B cell (primary cell): ENCODE results near the gene FBXL4. TPM values are rescaled to one million over a fixed set of nuclear protein-coding genes. Genes with fewer than 3 reads are reported as not detected.

Experiments used
- ATAC-seq: fragments of 200-7000 bp; cut with Tn5 transposase; one replicate; pipeline ENCODE4 v1.10.0; 2021; ENCODE audit warnings: low read depth, mild to moderate bottlenecking, moderate number of reproducible peaks, moderate library complexity
- CTCF ChIA-PET: fragments of 350-600 bp; sonication (Branson Sonifier 250); formaldehyde crosslinking; loops from one replicate; lab custom pipeline; 2021; ENCODE audit warnings: antibody characterized with exemption, inconsistent platforms; lab: Charles Lee
- POLR2A ChIA-PET: fragments of 350-600 bp; sonication (Branson Sonifier 250); formaldehyde crosslinking; loops from one replicate; lab custom pipeline; 2021; ENCODE audit warnings: antibody characterized with exemption; lab: Charles Lee
- DNase-seq: peaks from one replicate; pipeline ENCODE4 v3.0.0; 2013
- H2AFZ ChIP-seq: 2 replicates; pipeline ENCODE4 v1.6.1; 2012; ENCODE audit warnings: mild to moderate bottlenecking, low read depth, low read length; ENCODE audit not compliant: insufficient read depth, poor library complexity, severe bottlenecking
- H3K27ac ChIP-seq, 2 donors: 1 replicate in 1 of 2; 2 replicates in 1 of 2; pipeline ENCODE4 v1.5.1; 2012 to 2013; ENCODE audit warnings: low read length in 2 of 2, mild to moderate bottlenecking in 2 of 2, moderate library complexity in 1 of 2
- H3K27me3 ChIP-seq, 4 experiments: fragments of 200-600 bp in 1 of 4; sonication (generic) in 1 of 4; replicated peaks in 1 of 4; 1 replicate in 2 of 4; 2 replicates in 2 of 4; pipeline versions ENCODE4 v1.6.1 to v1.7.0; 2013 to 2016; ENCODE audit warnings: low read length in 3 of 4, mild to moderate bottlenecking in 2 of 4, mixed read lengths in 1 of 4, moderate library complexity in 1 of 4; ENCODE audit not compliant: insufficient read depth in 4 of 4, control insufficient read depth in 3 of 4; ENCODE audit errors: control extremely low read depth in 1 of 4
- H3K36me3 ChIP-seq, 2 experiments: replicated peaks in 1 of 2; 1 replicate in 1 of 2; 2 replicates in 1 of 2; pipeline versions ENCODE4 v1.6.1 to v1.7.1; 2013; ENCODE audit warnings: low read length in 1 of 2; ENCODE audit not compliant: insufficient read depth in 2 of 2, control insufficient read depth in 1 of 2; ENCODE audit errors: control extremely low read depth in 1 of 2, extremely low read depth in 1 of 2
- H3K4me1 ChIP-seq, 2 donors: fragments of 200-600 bp in 1 of 2; sonication (generic) in 1 of 2; 1 replicate in 1 of 2; 2 replicates in 1 of 2; pipeline versions ENCODE4 v1.5.1 to v1.6.1; 2013 to 2017; ENCODE audit warnings: low read length in 2 of 2; ENCODE audit not compliant: control insufficient read depth in 2 of 2, insufficient read depth in 2 of 2
- H3K4me2 ChIP-seq: replicated peaks from 2 replicates; pipeline ENCODE3; 2012; ENCODE audit warnings: mild to moderate bottlenecking, low read depth, low read length; ENCODE audit not compliant: poor library complexity, severe bottlenecking
- H3K4me3 ChIP-seq, 5 experiments: fragments of 200-600 bp in 1 of 5; sonication (generic) in 1 of 5; 1 replicate in 3 of 5; 2 replicates in 2 of 5; pipeline versions ENCODE4 v1.5.1 to v1.7.0; 2011 to 2016; ENCODE audit warnings: low read length in 4 of 5, mild to moderate bottlenecking in 4 of 5, low read depth in 2 of 5, control low read depth in 1 of 5, moderate library complexity in 1 of 5; ENCODE audit not compliant: insufficient read depth in 1 of 5; ENCODE audit errors: control extremely low read depth in 1 of 5, extremely low read depth in 1 of 5
- H3K79me2 ChIP-seq: fragments of 200-600 bp; sonication (generic); one replicate; pipeline ENCODE4 v1.6.0; 2016; ENCODE audit warnings: low read length; ENCODE audit not compliant: control insufficient read depth, insufficient read depth
- H3K9ac ChIP-seq: fragments of 200-600 bp; sonication (generic); 2 replicates; pipeline ENCODE4 v1.6.1; 2017; ENCODE audit warnings: mild to moderate bottlenecking, low read length, moderate library complexity
- H3K9me3 ChIP-seq, 3 donors: one replicate each; pipeline versions ENCODE4 v1.6.1 to v1.7.1; 2013; ENCODE audit warnings: low read length in 2 of 3; ENCODE audit not compliant: control insufficient read depth in 2 of 3, insufficient read depth in 1 of 3; ENCODE audit errors: control extremely low read depth in 1 of 3
- H4K20me1 ChIP-seq: 2 replicates; pipeline ENCODE4 v1.6.0; 2012; ENCODE audit warnings: mild to moderate bottlenecking, low read length; ENCODE audit not compliant: insufficient read depth, control insufficient read depth, poor library complexity, severe bottlenecking
- H3K27ac Mint-ChIP-seq: one replicate; pipeline ENCODE4 v1.8.0; 2021; ENCODE audit warnings: mixed read lengths
- H3K27me3 Mint-ChIP-seq: one replicate; pipeline ENCODE4 v1.8.0; 2021; ENCODE audit warnings: mixed read lengths
- H3K4me1 Mint-ChIP-seq: one replicate; pipeline ENCODE4 v1.8.0; 2021; ENCODE audit warnings: mixed read lengths
- H3K4me3 Mint-ChIP-seq: one replicate; pipeline ENCODE4 v1.8.0; 2021; ENCODE audit warnings: mixed read lengths
- H3K9me3 Mint-ChIP-seq: one replicate; pipeline ENCODE4 v1.8.0; 2022; ENCODE audit warnings: mixed read lengths; ENCODE audit not compliant: insufficient read depth
- CTCF ChIP-seq: fragments of 200-600 bp; IDR thresholded peaks from one replicate; pipeline ENCODE4 v1.8.0; 2022; ENCODE audit warnings: antibody characterized with exemption, mild to moderate bottlenecking
- EZH2 ChIP-seq: IDR thresholded peaks from 2 replicates; pipeline ENCODE4 v1.6.1; 2012; ENCODE audit warnings: borderline replicate concordance, low read depth, mild to moderate bottlenecking, moderate library complexity, low read length; ENCODE audit not compliant: insufficient read depth, poor library complexity, severe bottlenecking
- WGBS: methylation state at CpG from one replicate; pipeline ENCODE4 v1.1.5; 2013; ENCODE audit warnings: missing lambda C conversion rate; ENCODE audit not compliant: insufficient coverage; 5-methylcytosine and 5-hydroxymethylcytosine counted together
- intact Hi-C: fragments of 100-400 bp; cut with micrococcal nuclease; formaldehyde crosslinking; loops from one replicate; pipeline ENCODE4 v1.10.0; 2022
- polyA plus RNA-seq: library from polyadenylated mRNA; depleted of rRNA; stranded (reverse); fragments of >200 nt; gene quantifications from 2 replicates; pipeline ENCODE4 v1.2.3, GENCODE V29; 2012
- total RNA-seq, 2 donors: library from RNA; stranded (reverse); fragments of 120-200 nt in 1 of 2; gene quantifications; 1 replicate in 1 of 2; 2 replicates in 1 of 2; pipeline versions ENCODE4 v1.2.3 to v1.2.4, GENCODE V29; 2013 to 2022

FBXL4 gene
- total and polyA plus RNA-seq, 2 donors (not counting 1 experiment from before 2014, with no cell fraction given), result 9.2 to 22.0 TPM

GRCh38 chr6:98836962-98837944 lies 110.5 kb downstream of the FBXL4 start:
- H3K27me3 Mint-ChIP-seq, result peaks cover 80% of the 10 kb centered on the region
- Histone ChIP-seq H2AFZ (no peak overlapping the region), H3K36me3 (no peaks in the 10 kb centered on the region), H3K9ac (no peak overlapping the region), H3K4me3 (no peak overlapping the region), H3K27ac (no peak overlapping the region), H3K9me3 (peaks cover 0 to 31% (median 0%) of the 10 kb centered on the region in 3 donors), H4K20me1 (no peaks in the 10 kb centered on the region), H3K4me2 (no peak overlapping the region), H3K79me2 (no peaks in the 10 kb centered on the region), H3K4me1 (peaks cover 36 to 46% of the 10 kb centered on the region in 2 donors), H3K27me3 (peaks cover 1 to 77% (median 69%) of the 10 kb centered on the region in 4 experiments)
- WGBS, result 10% methylated on average over 2 of the region's 9 CpGs
- peak overlapping the region; percentile 44 for H3K4me3 Mint-ChIP-seq
- peaks cover 29% of the 10 kb centered on the region for H3K4me1 Mint-ChIP-seq
- DNase-seq, result peak; percentile 34
- CTCF ChIA-PET, result interaction anchor here (2.3 kb wide), 1 partner anchor 8 kb away, joined by 6 read pairs; no protein-coding TSS in a partner anchor
- no peak for ATAC-seq
- POLR2A ChIA-PET, result no interaction called here
- no peak overlapping the region for H3K27ac Mint-ChIP-seq
- TF ChIP-seq CTCF (no peak), EZH2 (peak; percentile 90)
- intact Hi-C loops, result loop anchor here (10.0 kb wide), 1 partner anchor 1912 kb away; the partner anchor contains the start of gene KLHL32
- H3K9me3 Mint-ChIP-seq, result no peaks in the 10 kb centered on the region
